ENCODE results near the gene PUM2.
"Not testable (repeated sequence)": the region's sequence is repeated elsewhere in the genome, so short reads cannot be mapped to it uniquely, and the experiment has no call there.

PUM2 gene

DNA sequence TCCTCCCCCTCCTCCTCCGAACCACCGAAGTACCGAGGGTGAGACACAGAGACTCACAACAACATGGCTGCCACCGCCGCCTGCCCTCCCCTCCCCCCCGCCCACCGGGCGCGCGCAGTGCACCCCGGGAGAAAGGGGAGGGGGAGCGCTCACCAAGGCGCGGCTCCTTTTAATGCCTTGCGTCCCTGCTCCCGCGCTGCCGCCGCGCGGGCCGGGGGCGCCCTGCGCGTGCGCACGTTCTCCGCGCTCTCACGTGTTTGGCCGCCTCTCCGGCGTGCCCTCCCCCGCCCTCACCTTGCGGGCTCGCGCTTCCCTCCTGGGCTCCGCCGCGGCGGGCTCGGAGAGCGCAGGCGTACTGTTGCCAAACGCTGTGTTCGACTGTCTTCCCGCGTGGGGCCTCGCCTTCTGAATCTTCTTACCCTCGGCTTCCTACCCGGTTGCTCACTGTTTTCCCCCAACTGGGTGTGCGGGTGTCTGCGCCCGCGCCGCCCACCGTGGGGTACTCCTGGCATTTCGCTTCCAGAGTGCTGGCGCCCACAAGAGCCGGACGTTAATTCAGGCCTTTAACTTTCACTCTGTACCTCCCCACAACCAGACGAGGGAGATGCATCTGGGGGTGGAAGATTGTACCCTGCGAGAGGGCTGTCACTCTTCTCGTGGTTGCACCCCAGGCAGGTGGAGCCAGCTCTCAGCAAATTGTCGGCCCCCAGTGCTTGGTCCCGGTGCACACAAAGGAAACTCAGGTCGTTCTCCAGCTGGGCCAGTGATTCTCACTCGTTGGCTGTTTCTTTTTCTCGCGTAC is at the start of gene PUM2:
TSS of gene PUM2 (minus strand) at position 92 of the 802 bp plus-strand sequence. CDS start 23,484 bp downstream, outside the sequence.
- DNase-seq: peak; percentile 91

GRCh38 chr2:20400306-20400705 is 49.7 kb upstream of the PUM2 start:
- no peak for DNase-seq

- DNase-seq: no peak
Observed at GRCh38 chr2:20398956-20399567, 48.4 kb upstream of the PUM2 start.

- DNase-seq: no peak
Observed at GRCh38 chr2:20397811-20398447, 47.3 kb upstream of the PUM2 start.

DNA sequence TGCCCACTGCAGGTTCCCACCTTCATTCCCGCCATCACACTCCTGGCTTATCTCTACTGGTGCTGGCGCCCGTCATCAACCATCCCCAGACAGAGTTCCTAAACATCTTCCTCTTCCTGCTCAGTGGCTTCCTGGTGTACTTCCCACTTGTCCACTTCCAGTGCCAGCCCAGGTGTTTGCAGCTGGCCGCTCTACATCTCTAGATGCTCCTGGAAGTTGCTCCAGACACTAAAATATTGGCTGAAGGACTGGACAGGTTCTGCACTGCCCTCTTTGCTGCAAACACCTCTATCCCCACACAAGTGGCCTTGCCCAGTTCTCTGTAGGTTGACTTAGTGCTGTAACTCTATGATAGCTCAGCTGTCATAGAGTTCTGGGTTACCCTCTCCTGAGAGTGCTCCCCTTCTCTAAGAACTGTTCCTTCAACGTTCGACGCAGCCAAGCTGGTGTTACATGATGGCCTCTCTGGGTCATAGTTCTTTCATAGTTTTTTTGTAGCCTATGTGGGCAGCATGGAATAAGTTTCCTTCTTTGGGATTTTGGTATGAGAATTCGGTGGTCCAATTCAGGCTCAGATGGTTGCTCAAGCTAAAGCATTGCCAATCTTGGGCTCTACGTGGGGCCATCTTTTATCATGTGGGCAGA is 45.8 kb upstream of the PUM2 start:
- no peak for DNase-seq

DNA sequence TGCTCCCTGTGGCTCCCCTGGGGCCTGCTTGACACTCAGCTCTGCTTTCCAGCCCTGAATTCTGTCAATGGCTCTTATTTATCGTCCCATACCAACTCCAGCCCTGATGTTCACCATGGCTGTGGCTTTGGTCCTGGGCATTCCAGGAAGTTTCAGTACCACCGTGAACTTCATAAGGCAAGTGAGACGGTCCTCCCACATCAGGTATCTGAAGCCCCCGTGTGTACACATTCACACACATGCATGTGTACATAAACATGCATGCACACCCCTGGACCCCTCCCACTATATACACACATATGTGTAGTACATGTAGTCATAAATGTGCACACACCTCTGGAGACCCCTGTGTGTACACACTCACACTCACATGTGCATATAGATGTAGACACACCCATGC is 43.3 kb upstream of the PUM2 start:
- no peak for DNase-seq

DNA sequence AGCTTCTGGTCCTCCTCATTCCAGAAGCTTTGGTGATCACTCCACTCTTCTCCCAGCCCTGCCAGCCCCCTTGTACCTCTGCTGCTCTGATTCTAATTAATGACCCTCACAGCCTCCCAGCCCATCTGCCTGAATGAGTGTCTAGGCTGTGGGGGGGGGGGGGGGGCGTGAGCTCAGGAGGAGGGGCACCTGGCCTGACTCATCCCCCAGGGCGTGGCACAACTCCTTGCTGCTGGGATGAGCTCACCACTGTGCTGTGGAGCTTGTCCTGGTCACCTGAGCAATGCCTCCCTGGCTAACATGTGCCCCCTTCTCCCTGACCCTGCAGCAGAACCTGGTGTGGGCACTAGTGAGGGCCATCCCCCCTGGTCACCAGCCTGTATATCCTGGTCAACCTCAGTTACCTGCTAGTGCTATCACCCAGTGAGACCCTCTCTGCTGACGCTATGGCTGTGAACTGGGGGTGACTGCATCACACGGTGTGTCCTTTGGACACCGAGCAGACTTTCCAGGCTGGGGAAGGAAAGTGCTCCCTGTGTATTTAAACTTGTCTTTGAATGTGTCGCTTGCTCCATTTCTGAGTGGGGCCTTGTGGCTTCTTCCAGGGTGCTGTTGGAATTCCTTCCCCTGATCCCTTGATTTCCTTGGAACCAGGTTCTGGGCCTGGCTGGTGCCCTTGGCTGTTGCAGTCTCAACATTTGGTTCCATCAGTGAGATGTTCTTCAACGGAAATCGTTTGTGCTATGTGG is 41.5 kb upstream of the PUM2 start:
- no peak for DNase-seq

- no peak for DNase-seq
Observed at GRCh38 chr2:20390524-20391123, 40.0 kb upstream of the PUM2 start.

- DNase-seq: no peak
Observed at GRCh38 chr2:20384953-20385352, 34.3 kb upstream of the PUM2 start.

- DNase-seq: no peak
Observed at GRCh38 chr2:20382965-20383810, 32.5 kb upstream of the PUM2 start.

DNA sequence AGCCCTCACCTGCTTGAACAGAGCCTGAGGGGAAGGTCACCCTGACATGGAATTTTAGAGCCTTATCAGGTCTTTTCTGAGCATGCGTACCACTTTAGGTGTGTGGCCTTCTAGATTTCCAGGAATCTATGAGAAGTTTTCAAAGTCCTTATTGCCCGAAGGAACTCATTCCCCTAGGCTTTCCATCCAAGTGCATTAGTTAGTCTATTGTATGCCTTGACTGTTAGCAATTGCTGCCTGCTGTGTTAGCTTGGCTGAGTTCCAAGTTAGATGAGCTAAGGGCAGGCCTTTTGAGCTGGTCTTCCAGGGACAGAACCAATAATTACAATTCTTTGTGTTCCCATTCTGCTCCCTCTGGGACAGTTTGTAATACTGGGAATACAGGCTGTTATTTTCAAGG is 30.8 kb upstream of the PUM2 start:
- no peak for DNase-seq

DNA sequence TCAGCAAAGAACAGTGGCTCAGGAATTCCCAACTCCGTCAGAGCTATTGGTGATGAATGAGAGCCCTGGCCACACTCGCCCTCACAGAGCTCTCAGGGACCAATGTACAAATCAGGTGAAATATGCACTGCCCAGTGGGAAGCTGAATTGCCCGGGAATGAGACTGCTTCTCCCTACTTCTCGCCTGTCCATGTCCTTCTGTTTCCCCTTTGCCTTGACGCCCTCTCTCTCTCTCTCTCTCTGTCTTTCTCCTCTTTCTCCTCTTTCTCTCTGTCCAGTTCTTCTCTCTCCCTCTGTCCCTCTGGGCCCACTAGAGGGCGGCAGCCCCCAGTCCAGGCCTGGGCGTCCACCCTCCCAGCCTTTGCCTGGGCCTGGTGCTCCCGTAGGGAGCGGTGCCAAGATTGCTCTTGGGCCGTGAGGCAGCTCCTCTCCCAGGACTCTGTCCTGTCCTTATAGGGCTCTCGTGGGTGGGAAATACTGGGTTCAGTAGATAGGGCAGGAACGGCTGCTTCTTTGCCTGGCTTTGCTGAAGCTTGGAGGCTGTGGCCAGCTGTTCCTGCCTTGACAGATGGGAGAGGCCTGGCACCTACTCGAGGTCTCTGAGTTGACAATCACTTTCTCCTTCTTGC is 28.4 kb upstream of the PUM2 start:
- no peak for DNase-seq

DNA sequence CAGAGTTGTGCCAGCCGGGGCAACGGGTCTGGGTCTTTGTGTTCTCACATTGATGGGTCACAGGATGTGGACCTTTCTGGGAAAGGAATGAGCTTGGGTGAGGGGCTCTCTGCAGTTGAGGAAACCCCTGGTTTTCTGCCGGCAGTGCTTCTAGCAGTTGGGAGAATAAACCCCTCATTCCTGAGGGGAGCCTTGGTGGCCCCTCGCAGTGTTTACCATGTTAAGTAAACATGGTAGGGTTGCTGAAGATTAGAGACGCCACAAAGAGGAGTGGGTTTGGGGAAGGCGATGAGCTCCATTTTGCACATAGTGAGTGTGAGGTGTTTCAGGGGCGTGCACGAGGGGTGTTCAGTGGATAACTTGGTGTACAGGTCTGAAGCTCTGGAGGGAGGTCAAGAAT is 27.7 kb upstream of the PUM2 start:
- DNase-seq: no peak

DNA sequence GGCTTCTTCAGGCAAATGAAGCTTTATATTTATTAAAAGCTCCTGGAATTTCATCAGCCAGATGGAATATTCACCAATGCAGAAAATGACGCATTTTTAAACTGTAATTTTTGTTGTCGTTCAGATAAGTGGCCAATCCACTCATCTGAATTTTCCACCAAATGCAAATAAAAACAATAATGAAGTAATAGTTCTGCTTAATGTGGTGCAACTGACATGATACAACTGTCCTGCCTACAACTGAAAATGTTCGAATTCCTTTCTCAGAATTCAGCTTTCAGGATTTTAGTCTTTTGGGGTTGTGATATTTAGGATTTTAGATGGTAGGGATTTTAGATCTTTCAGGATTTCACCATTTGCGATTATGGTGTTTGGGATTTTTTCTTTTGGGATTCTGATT is 27.1 kb upstream of the PUM2 start:
- no peak for DNase-seq

DNA sequence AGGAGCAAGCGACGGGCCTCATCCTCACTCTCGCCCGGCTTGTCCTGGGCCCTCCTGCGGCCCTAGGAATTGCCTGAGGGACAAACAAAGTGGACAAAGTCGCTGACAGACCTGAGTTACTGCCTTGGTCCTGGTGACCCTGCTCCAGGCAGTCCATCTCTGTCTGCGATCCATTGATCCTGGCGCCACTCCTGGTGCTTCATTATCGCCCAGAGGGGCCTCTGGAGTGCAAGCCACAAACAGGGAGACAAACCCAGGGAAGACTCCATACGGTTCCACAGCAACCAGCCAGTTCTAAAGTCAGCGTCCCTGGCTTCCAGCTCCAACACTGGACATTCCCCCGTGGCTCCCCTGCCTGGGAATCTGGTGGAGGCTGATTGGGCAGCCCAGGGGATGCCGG is 24.3 kb upstream of the PUM2 start:
- not testable (repeated sequence) for DNase-seq

DNA sequence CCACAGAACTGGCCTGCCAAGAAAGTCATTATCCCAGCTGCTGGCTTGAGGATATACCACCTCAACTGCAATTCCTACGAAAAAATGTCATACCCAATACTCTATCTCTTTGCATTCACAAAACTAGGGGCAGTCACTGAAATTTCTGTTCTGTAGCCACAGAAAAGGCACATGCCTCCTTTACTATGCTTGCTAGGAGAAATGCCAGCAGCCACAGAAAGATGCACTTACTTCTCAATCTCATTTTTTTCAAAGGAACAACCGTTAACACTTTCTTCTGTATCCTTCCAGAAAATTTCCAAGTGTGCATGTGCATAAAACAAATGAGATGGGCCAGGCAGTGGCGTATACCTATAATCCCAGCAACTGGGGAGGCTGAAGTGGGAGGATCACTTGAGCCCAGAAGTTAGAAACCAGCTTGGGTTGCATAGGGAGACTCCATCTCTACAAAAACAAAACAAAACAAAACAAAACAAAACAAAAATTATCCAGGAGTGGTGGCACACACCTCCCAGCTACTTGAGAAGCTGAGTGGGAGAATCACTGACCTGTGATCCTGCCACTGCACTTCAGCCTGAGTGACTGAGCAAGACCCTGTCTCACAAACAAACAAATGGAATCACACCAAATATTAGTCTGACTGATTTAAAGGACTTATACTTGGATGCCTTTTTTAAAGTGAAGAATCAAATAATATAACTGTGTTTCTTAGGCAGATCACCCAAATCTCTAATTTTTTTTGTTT is 22.4 kb upstream of the PUM2 start:
- DNase-seq: no peak

DNA sequence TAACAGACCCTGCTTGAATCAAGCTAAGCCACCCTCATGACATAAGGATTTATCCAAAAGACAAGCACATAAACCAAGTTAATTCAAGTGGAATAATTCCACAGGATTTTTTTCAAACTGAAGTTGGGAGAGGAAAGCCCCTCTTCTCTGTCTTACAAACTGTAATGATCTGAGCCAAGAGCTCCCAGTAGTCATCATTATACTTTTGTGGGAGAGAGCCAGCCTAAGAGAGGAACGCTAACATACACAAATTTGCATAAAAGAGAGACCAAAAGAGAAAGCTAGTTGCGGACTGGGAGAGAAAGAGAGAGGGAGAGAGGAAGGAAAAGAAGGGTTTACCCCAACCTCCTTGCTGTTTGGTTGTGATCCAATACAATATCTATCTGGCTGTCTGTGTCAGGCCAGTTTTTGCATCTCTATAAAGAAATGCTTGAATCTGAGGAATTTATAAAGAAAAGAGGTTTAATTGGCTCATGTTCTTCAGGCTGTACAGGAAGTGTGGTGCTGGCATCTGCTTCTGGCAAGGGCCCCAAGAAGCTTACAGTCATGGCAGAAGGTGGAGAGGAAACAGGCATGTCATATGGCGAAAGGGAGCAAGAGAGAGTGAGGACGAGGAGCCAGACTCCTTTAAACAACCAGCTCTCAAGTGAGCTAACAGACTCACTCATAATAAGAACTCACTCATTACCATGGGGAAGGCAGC is 20.8 kb upstream of the PUM2 start:
- DNase-seq: no peak

DNA sequence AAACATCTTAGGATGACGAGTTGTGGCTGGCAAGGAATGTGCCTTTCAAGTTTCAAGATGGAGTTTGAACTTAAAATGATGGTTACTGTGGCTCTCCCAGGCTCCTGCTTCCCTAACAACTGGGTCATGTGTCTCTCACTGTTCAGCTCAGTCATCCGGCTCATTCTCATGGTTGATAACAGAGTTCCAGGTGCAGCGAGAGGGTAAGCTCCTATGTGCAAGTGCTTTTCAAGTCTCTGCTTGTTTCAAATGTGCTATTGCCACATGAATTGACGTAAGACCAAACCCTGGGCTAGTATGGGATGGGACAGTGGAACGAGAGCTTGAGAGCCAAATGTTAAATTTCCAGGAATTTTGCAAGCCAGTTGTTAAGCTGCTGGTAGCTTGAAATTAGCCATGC is 19.5 kb upstream of the PUM2 start:
- no peak for DNase-seq

DNA sequence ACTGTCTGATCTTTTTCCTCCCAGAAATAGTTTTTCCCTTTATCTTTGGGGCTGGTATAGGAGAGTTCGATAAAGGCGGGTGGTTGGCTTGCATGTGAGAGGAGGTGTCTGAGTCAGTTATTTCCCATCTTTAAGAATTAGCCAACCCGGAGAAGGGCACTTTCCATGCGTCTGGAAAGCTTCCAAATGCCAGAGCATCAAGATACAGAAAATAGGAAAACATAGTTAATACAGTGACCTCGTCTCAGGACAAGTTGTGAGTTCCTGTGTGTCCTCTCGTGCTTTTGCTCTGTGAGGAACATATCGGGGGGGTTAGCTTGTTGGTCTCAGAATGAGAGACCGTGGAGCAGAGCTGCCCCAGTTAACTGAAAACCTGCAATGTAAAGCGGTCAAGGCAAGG is 18.7 kb upstream of the PUM2 start:
- no peak for DNase-seq

DNA sequence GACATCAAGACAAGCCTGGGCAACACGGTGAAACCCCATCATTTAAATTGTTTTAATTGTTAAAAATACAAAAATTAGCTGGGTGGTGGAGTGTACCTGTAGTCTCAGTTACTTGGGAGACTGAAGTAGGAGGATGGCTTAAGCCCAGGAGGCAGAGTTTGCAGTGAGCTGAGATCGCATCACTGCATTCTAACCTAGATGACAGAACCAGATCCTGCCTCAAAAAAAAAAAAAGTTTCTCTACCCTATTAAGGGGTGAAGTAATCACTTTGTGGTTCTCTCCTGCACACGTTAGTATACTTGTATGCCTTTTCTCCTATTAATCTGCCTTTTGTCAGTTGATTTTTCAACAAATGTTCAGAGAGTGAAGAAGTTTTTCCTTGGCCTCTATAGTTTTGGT is 18.1 kb upstream of the PUM2 start:
- no peak for DNase-seq

Measured in cortex of kidney (tissue), 1 donor.